DND-41 (cell line): ENCODE data around the gene BAG2.

ENCODE experiments used
- ATAC-seq: fragments of 200-7000 bp; cut with Tn5 transposase; 3 replicates; pipeline ENCODE4 v1.9.1; 2021; ENCODE audit warnings: low read depth; ENCODE audit not compliant: insufficient read depth
- DNase-seq: peaks from one replicate; pipeline ENCODE4 v3.0.0-alpha.2; 2020
- H2AFZ ChIP-seq: 2 replicates; pipeline ENCODE4 v1.6.0; 2012; ENCODE audit warnings: low read depth, low read length
- H3K27ac ChIP-seq: 2 replicates; pipeline ENCODE4 v1.5.1; 2012; ENCODE audit warnings: low read length, inconsistent platforms
- H3K27me3 ChIP-seq: fragments of 200-600 bp; sonication (generic); 2 replicates; pipeline ENCODE4 v1.6.0; 2012; ENCODE audit warnings: low read length, mild to moderate bottlenecking, inconsistent platforms; ENCODE audit not compliant: insufficient read depth, poor library complexity
- H3K36me3 ChIP-seq: 2 replicates; pipeline ENCODE4 v1.5.1; 2012; ENCODE audit warnings: low read length, inconsistent platforms; ENCODE audit not compliant: insufficient read depth
- H3K4me1 ChIP-seq: 2 replicates; pipeline ENCODE4 v1.5.1; 2012; ENCODE audit warnings: mild to moderate bottlenecking, low read length; ENCODE audit not compliant: insufficient read depth
- H3K4me2 ChIP-seq: 2 replicates; pipeline ENCODE4 v1.6.0; 2012; ENCODE audit warnings: mild to moderate bottlenecking, moderate library complexity, low read length, inconsistent platforms; ENCODE audit not compliant: insufficient read depth
- H3K4me3 ChIP-seq, 2 experiments: fragments of 200-600 bp in 1 of 2; shearing (Covaris generic) in 1 of 2; 2 replicates each; pipeline ENCODE4 v1.5.1; 2012 to 2016; ENCODE audit warnings: inconsistent platforms in 2 of 2, low read length in 2 of 2, mild to moderate bottlenecking in 2 of 2, low read depth in 1 of 2, moderate library complexity in 1 of 2
- H3K79me2 ChIP-seq: 2 replicates; pipeline ENCODE4 v1.6.0; 2012; ENCODE audit warnings: low read length, inconsistent platforms; ENCODE audit not compliant: insufficient read depth
- H3K9ac ChIP-seq: 2 replicates; pipeline ENCODE4 v1.6.0; 2012; ENCODE audit warnings: low read depth, mild to moderate bottlenecking, inconsistent platforms, low read length, moderate library complexity
- H3K9me3 ChIP-seq: 2 replicates; pipeline ENCODE4 v1.5.1; 2012; ENCODE audit warnings: low read length, moderate library complexity, mild to moderate bottlenecking, inconsistent platforms; ENCODE audit not compliant: insufficient read depth, severe bottlenecking
- H4K20me1 ChIP-seq: 2 replicates; pipeline ENCODE4 v1.6.0; 2012; ENCODE audit warnings: low read length; ENCODE audit not compliant: insufficient read depth
- EZH2 ChIP-seq: IDR thresholded peaks from 3 replicates; pipeline ENCODE4 v1.6.1; 2012; ENCODE audit warnings: borderline replicate concordance, low read depth, mild to moderate bottlenecking, moderate library complexity, low read length, inconsistent platforms; ENCODE audit not compliant: severe bottlenecking
- TF ChIP-seq, protein P1 (sequence below): IDR thresholded peaks from 2 replicates; pipeline ENCODE4 v1.5.1; 2012; ENCODE audit warnings: borderline replicate concordance, low read length, moderate library complexity, mild to moderate bottlenecking; ENCODE audit not compliant: poor library complexity, severe bottlenecking; ENCODE audit errors: extremely low read depth

The BAG2 gene

DNA sequence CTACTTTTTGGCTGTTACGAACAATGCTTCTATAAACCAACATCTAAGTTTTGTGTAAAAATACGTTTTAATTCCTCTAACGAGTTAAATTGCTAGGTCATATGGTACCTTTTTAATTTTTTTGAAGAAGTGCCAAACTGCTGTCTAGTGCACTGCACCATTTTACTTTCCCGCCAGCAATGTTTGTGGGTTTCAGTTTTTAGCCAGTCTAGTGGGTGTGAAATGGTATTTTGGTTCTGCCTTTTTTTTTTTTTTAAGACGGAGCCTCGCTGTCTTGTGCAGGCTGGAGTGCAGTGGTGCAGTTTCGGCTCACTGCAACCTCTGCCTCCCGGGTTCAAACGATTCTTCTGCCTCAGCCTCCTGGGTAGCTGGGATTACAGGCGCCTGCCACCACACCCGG, 34.1 kb upstream of the BAG2 start:
- Histone ChIP-seq H4K20me1 (no peaks in the 10 kb centered on the region), H3K9me3 (no peaks in the 10 kb centered on the region), H3K36me3 (peaks cover 49% of the 10 kb centered on the region), H3K27ac (no peak overlapping the region), H2AFZ (no peak overlapping the region), H3K4me2 (no peak overlapping the region), H3K4me3 (no peak overlapping the region), H3K27me3 (no peaks in the 10 kb centered on the region), H3K9ac (no peak overlapping the region), H3K4me1 (no peaks in the 10 kb centered on the region), H3K79me2 (no peaks in the 10 kb centered on the region)
- no peak for DNase-seq
- TF ChIP-seq EZH2, result no peak
- TF ChIP-seq, protein P1, sequence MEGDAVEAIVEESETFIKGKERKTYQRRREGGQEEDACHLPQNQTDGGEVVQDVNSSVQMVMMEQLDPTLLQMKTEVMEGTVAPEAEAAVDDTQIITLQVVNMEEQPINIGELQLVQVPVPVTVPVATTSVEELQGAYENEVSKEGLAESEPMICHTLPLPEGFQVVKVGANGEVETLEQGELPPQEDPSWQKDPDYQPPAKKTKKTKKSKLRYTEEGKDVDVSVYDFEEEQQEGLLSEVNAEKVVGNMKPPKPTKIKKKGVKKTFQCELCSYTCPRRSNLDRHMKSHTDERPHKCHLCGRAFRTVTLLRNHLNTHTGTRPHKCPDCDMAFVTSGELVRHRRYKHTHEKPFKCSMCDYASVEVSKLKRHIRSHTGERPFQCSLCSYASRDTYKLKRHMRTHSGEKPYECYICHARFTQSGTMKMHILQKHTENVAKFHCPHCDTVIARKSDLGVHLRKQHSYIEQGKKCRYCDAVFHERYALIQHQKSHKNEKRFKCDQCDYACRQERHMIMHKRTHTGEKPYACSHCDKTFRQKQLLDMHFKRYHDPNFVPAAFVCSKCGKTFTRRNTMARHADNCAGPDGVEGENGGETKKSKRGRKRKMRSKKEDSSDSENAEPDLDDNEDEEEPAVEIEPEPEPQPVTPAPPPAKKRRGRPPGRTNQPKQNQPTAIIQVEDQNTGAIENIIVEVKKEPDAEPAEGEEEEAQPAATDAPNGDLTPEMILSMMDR, result no peak
- ATAC-seq, result no peak

DNA sequence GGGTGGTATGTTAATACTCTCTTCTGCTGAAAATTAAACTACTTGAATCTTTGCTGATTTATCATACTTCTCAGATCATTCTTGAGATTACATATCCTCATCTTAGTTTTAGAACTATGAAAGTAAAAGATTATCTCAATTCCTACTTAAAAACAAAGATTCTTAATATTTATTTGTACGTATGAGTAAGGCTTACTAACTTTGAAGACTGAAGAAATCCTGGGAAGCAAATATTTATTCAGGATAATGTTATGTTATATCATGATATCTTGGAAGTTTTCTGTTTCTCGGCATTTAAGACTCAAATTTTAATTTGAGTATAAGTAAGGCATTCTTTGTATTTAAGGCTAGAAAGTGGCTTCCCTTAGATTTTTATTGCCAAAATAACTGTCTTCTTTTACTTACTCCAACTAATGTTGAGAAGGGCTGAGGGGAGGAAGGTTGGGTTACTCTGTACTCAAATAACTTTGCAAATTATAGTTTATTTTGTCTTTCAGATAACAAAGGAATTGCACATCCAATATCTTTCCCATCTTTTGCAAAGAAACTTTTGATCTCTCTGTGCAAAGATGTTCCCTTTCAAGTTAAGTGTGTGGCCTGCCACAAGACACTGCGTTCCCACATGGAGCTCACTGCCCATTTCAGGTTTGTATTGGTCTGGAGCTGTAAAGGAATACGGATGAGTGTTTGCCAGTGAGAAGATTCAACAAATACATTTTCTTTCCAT, 30.5 kb upstream of the BAG2 start:
- no peak overlapping the region for H3K9ac ChIP-seq
- no peaks in the 10 kb centered on the region for H4K20me1 ChIP-seq
- no peaks in the 10 kb centered on the region for H3K79me2 ChIP-seq
- H3K4me3 ChIP-seq, result no peak overlapping the region
- TF ChIP-seq, protein P1, result no peak
- no peak for TF ChIP-seq EZH2
- no peak overlapping the region for H2AFZ ChIP-seq
- no peak overlapping the region for H3K27ac ChIP-seq
- H3K9me3 ChIP-seq, result no peaks in the 10 kb centered on the region
- peaks cover 32% of the 10 kb centered on the region for H3K36me3 ChIP-seq
- no peaks in the 10 kb centered on the region for H3K4me1 ChIP-seq
- no peak for DNase-seq
- H3K4me2 ChIP-seq, result no peak overlapping the region
- no peak for ATAC-seq
- H3K27me3 ChIP-seq, result no peaks in the 10 kb centered on the region

DNA sequence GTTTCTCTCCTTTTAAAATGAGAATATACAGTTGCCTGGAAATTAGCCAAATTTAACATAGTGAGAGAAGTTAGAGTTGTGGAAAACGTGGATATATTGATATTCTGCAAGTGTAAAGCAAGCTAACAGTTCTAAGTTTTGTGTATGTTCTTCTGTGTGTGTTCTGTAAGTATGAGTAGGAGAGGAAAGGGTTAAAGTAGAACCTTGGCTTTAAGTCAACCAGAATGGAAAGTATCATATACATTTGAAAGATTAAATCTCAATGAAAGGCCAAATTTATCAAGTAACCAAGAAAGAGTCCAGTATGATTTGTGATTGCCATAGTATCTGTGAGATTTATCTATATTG, 30.0 kb upstream of the BAG2 start:
- no peak overlapping the region for H2AFZ ChIP-seq
- peaks cover 32% of the 10 kb centered on the region for H3K36me3 ChIP-seq
- TF ChIP-seq, protein P1, result no peak
- TF ChIP-seq EZH2, result no peak

More for the DNA sequence above, 30.0 kb upstream of the BAG2 start:
- Histone ChIP-seq H3K79me2 (no peaks in the 10 kb centered on the region), H3K4me2 (no peak overlapping the region), H3K9ac (no peak overlapping the region), H4K20me1 (no peaks in the 10 kb centered on the region), H3K9me3 (no peaks in the 10 kb centered on the region), H3K27ac (no peak overlapping the region), H3K4me1 (peaks cover 3% of the 10 kb centered on the region), H3K27me3 (no peaks in the 10 kb centered on the region), H3K4me3 (no peak overlapping the region)
- ATAC-seq, result no peak
- DNase-seq, result no peak
